Measurements from ENCODE around the gene TOMM5. TPM values are rescaled to one million over a fixed set of nuclear protein-coding genes. Genes with fewer than 3 reads are reported as not detected.
"Not testable (repeated sequence)": the region's sequence is repeated elsewhere in the genome, so short reads cannot be mapped to it uniquely, and the experiment has no call there.

TOMM5 gene
- total RNA-seq, 1 donor from 2014 or later = 175 TPM

DNA sequence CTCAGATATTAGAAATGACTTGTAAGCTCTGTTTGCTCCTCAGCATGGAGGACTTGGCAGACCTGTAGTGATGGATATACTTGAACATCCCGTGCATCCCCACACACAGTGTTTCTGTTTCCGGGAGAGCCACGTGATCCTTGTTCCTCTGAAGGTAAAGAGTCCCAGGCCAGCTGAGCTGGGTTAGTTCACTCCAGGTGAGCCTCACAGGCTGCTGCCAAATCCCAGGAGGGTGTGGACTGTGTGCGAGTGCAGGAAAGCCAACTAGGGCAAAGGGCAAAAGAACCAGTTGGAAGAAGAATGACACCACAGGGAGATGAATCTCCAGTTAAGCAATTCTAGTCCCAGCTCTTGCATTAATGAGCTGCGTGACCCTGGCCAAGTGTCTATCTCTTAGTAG, 10.4 kb upstream of the TOMM5 start:
- no peaks in the 10 kb centered on the region for H3K9me3 Mint-ChIP-seq
- peaks cover 38% of the 10 kb centered on the region for H3K27me3 Mint-ChIP-seq (ENCODE audit: insufficient read depth)
- no peak for DNase-seq (ENCODE audit: low spot score)
- intact Hi-C loops (cut with micrococcal nuclease) = no loop called here
- no peaks in the 10 kb centered on the region for H3K4me1 Mint-ChIP-seq (ENCODE audit: low read depth)
- H3K27ac Mint-ChIP-seq = no peak overlapping the region
- no peaks in the 10 kb centered on the region for H3K36me3 Mint-ChIP-seq (ENCODE audit: low read depth)
- H3K4me3 Mint-ChIP-seq = no peak overlapping the region

GRCh38 chr9:37602061-37602460, 9.7 kb upstream of the TOMM5 start:
- H3K4me3 Mint-ChIP-seq; H3K36me3 Mint-ChIP-seq (ENCODE audit: low read depth); DNase-seq (ENCODE audit: low spot score); intact Hi-C loops (cut with micrococcal nuclease); H3K27ac Mint-ChIP-seq; H3K9me3 Mint-ChIP-seq; H3K4me1 Mint-ChIP-seq (ENCODE audit: low read depth): not testable (repeated sequence)
- peaks cover 35% of the 10 kb centered on the region for H3K27me3 Mint-ChIP-seq (ENCODE audit: insufficient read depth)

- H3K4me3 Mint-ChIP-seq = no peak overlapping the region
- no peak overlapping the region for H3K27ac Mint-ChIP-seq
- DNase-seq (ENCODE audit: low spot score) = no peak
- H3K27me3 Mint-ChIP-seq (ENCODE audit: insufficient read depth) = peaks cover 17% of the 10 kb centered on the region
- peaks cover 3% of the 10 kb centered on the region for H3K36me3 Mint-ChIP-seq (ENCODE audit: low read depth)
- H3K9me3 Mint-ChIP-seq = no peaks in the 10 kb centered on the region
- H3K4me1 Mint-ChIP-seq (ENCODE audit: low read depth) = peaks cover 8% of the 10 kb centered on the region
- intact Hi-C loops (cut with micrococcal nuclease) = no loop called here
Observed at GRCh38 chr9:37596504-37596903, 4.1 kb upstream of the TOMM5 start.

GRCh38 chr9:37593883-37594448, 1.6 kb upstream of the TOMM5 start:
- DNase-seq (ENCODE audit: low spot score) = no peak
- no peak overlapping the region for H3K27ac Mint-ChIP-seq
- intact Hi-C loops (cut with micrococcal nuclease) = loop anchor here (1.0 to 2.0 kb wide), 2 partner anchors 17 to 179 kb away; partner anchors contain the start of gene FBXO10
- peaks cover 10% of the 10 kb centered on the region for H3K36me3 Mint-ChIP-seq (ENCODE audit: low read depth)
- H3K9me3 Mint-ChIP-seq = no peaks in the 10 kb centered on the region
- peaks cover 8% of the 10 kb centered on the region for H3K27me3 Mint-ChIP-seq (ENCODE audit: insufficient read depth)
- peak overlapping the region; percentile 56 for H3K4me3 Mint-ChIP-seq
- H3K4me1 Mint-ChIP-seq (ENCODE audit: low read depth) = peaks cover 24% of the 10 kb centered on the region

GRCh38 chr9:37587521-37587920, 4.9 kb downstream of the TOMM5 start:
- intact Hi-C loops (cut with micrococcal nuclease) = loop anchor here (10.0 kb wide), 1 partner anchor 477 kb away; the partner anchor contains the start of gene SHB
- H3K27me3 Mint-ChIP-seq (ENCODE audit: insufficient read depth) = no peaks in the 10 kb centered on the region
- no peaks in the 10 kb centered on the region for H3K9me3 Mint-ChIP-seq
- H3K36me3 Mint-ChIP-seq (ENCODE audit: low read depth) = peaks cover 52% of the 10 kb centered on the region
- no peak for DNase-seq (ENCODE audit: low spot score)
- H3K4me1 Mint-ChIP-seq (ENCODE audit: low read depth) = peaks cover 46% of the 10 kb centered on the region
- H3K4me3 Mint-ChIP-seq = no peak overlapping the region
- H3K27ac Mint-ChIP-seq = no peak overlapping the region

DNA sequence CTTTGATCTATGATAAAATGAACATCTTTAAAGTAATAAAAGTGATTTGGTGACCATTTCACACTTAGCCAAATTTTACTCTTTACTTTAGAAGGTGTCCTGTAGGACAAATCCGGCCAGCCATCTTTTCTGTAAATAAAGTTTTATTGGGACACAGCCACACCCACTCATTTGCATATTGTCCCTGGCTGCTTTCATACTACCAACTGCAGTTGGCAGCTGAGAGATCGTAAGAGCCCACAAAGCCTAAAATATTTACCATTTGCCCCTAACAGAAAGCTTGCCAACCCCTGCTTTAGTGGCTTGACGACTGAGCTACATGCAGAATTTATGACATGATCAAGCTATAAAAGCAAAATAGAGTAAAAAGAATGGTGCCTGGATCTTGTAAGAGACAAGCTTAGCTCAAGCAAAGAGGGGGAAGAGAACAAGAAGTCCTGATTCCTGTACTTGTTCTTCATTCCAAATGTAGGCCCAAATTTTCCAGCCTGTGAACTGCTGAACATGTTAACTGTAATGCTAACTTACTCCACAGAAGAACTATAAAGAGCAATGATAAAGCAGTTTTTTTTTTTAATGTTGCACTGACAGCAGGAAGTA, 8.8 kb downstream of the TOMM5 start:
- intact Hi-C loops (cut with micrococcal nuclease) = loop anchor here (10.0 kb wide), 1 partner anchor 481 kb away; the partner anchor contains the start of gene SHB
- no peak overlapping the region for H3K27ac Mint-ChIP-seq
- no peak for DNase-seq (ENCODE audit: low spot score)
- no peaks in the 10 kb centered on the region for H3K27me3 Mint-ChIP-seq (ENCODE audit: insufficient read depth)
- peaks cover 46% of the 10 kb centered on the region for H3K36me3 Mint-ChIP-seq (ENCODE audit: low read depth)
- H3K4me1 Mint-ChIP-seq (ENCODE audit: low read depth) = peaks cover 30% of the 10 kb centered on the region
- no peak overlapping the region for H3K4me3 Mint-ChIP-seq
- no peaks in the 10 kb centered on the region for H3K9me3 Mint-ChIP-seq

GRCh38 chr9:37582548-37583157, 9.7 kb downstream of the TOMM5 start:
- Mint-ChIP-seq H3K4me1 (ENCODE audit: low read depth) (peaks cover 25% of the 10 kb centered on the region), H3K9me3 (no peaks in the 10 kb centered on the region), H3K36me3 (ENCODE audit: low read depth) (peaks cover 42% of the 10 kb centered on the region), H3K27me3 (ENCODE audit: insufficient read depth) (no peaks in the 10 kb centered on the region), H3K4me3 (no peak overlapping the region), H3K27ac (no peak overlapping the region)
- DNase-seq (ENCODE audit: low spot score) = no peak
- intact Hi-C loops (cut with micrococcal nuclease) = loop anchor here (1.0 to 10.0 kb wide), 2 partner anchors 8 to 482 kb away; partner anchors contain the start of gene SHB

DNA sequence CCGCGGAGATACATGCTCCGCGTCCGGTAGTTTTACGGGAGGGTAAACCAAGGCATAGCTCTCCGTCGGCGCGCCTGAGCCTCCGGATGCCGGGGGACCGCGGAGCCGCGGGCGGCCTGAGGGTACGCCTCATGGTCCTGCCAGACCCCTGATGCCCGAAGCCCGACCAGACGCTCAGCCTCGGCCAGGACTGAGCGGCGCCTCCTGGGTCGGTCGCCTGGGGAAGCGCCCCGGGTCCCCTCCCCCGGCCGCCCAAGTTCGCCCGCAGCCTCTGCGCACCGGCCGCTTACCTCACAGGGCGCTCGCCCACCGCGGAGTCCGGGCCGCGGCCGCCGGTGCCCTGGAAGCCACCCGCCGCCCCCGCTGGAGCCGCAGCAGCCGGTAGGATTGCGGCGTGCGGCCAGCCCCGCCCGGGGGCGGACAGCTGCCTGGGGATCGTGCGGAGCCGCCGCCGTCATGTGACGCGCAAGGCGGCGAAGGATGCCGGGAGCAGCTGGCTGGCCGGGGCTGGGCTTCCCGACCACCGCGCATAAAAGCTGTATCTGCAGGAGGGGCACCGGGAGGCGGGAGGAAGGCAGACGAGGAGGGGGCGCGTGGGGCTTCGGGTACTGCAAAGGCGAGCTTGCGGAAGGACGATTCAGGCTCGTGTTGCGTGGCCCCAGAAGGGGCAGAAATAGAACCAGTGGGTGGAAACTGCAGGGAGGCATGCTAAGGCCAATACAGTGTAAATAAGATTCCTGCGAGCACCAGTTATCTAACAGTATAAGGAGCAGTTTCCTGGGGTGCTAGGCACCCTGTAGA, 16.3 kb downstream of the TOMM5 start, which contains the start of gene FBXO10:
FBXO10 (minus strand) TSS at position 460 of the 801 bp plus-strand sequence. CDS start 34,612 bp downstream, outside the sequence.
- H3K9me3 Mint-ChIP-seq = no peaks in the 10 kb centered on the region
- H3K36me3 Mint-ChIP-seq (ENCODE audit: low read depth) = peaks cover 7% of the 10 kb centered on the region
- peak within 1 kb of the TSS; percentile 68 for H3K27ac Mint-ChIP-seq
- DNase-seq (ENCODE audit: low spot score) = peak; percentile 55
- peaks cover 9% of the 10 kb centered on the region for H3K27me3 Mint-ChIP-seq (ENCODE audit: insufficient read depth)
- H3K4me1 Mint-ChIP-seq (ENCODE audit: low read depth) = peaks cover 31% of the 10 kb centered on the region
- peak within 1 kb of the TSS; percentile 81 for H3K4me3 Mint-ChIP-seq
- intact Hi-C loops (cut with micrococcal nuclease) = loop anchor here (2.0 kb wide), 1 partner anchor 17 kb away; the partner anchor contains the start of gene TOMM5

DNA sequence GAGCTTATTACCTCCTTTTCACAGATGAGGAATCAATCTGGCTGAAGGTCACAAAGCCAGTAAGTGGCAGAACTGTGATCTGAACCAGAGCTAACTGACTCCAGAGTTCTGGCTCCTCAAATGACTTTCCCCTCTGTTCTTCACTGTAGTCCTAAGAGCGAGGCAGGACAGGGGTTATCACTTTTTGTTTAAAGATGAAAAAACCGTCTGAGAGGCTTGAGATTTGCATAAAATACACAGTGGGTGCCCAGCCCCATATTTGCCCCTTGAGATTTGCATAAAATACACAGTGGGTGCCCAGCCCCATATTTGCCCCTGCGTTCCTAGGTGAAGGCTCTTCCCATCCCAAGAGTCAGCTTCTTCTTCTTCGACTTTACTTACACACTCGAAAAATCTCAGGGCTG, 16.9 kb downstream of the TOMM5 start:
- H3K9me3 Mint-ChIP-seq = no peaks in the 10 kb centered on the region
- no peak for DNase-seq (ENCODE audit: low spot score)
- peaks cover 7% of the 10 kb centered on the region for H3K36me3 Mint-ChIP-seq (ENCODE audit: low read depth)
- H3K4me3 Mint-ChIP-seq = peak overlapping the region; percentile 79
- intact Hi-C loops (cut with micrococcal nuclease) = no loop called here
- peaks cover 9% of the 10 kb centered on the region for H3K27me3 Mint-ChIP-seq (ENCODE audit: insufficient read depth)
- H3K27ac Mint-ChIP-seq = no peak overlapping the region
- H3K4me1 Mint-ChIP-seq (ENCODE audit: low read depth) = peaks cover 31% of the 10 kb centered on the region

DNA sequence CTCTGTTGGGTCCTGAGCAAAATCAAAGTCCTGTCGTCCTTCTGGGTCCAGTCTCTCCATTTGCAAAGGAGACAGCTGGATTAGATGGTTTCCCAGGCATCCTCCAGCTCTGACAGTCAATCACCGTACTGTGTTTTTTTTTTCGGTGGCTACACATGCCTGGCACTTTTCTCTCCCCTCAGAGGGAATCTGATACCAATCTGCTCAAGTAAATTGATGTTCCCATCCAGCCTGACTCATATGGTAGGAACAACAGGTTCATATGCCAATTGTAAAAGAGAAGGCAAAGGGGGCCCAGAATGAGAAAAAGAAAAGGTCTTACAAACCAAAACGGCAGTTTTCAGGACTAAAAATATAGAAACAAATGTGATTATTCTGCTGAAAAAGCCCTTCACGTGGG, 17.4 kb downstream of the TOMM5 start:
- Mint-ChIP-seq H3K36me3 (ENCODE audit: low read depth) (peaks cover 5% of the 10 kb centered on the region), H3K27me3 (ENCODE audit: insufficient read depth) (peaks cover 9% of the 10 kb centered on the region), H3K9me3 (no peaks in the 10 kb centered on the region), H3K4me1 (ENCODE audit: low read depth) (peaks cover 31% of the 10 kb centered on the region), H3K27ac (no peak overlapping the region), H3K4me3 (peak overlapping the region; percentile 79)
- no peak for DNase-seq (ENCODE audit: low spot score)
- intact Hi-C loops (cut with micrococcal nuclease) = no loop called here

DNA sequence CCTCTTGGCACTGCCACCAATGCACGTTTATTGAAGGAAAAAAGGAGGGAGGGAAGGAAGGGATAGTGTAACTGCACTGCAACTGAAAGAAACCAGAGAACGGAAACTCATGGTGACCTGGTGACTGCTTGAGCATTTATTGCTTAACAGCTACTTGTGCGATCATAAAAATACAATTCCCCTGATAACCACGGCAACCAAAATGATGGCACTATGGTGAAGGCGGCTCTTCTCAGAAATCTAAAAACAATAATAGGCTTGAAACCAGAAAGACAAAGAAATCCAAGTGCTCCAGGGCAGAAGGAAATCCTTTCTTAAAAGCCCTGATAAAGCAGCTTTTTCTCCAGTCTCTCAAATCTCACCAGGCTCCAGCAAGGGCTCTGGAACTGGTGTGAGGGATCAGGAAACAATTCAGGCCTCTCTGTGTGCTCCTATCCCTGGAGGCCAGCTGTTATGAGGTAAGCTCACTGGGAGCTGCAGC, 18.1 kb downstream of the TOMM5 start:
- no peak for DNase-seq (ENCODE audit: low spot score)
- Mint-ChIP-seq H3K9me3 (no peaks in the 10 kb centered on the region), H3K36me3 (ENCODE audit: low read depth) (peaks cover 5% of the 10 kb centered on the region), H3K4me1 (ENCODE audit: low read depth) (peaks cover 31% of the 10 kb centered on the region), H3K4me3 (peak overlapping the region; percentile 28), H3K27me3 (ENCODE audit: insufficient read depth) (peaks cover 9% of the 10 kb centered on the region), H3K27ac (no peak overlapping the region)
- intact Hi-C loops (cut with micrococcal nuclease) = no loop called here

- Mint-ChIP-seq H3K9me3 (no peaks in the 10 kb centered on the region), H3K27ac (no peak overlapping the region), H3K4me3 (no peak overlapping the region), H3K27me3 (ENCODE audit: insufficient read depth) (peaks cover 9% of the 10 kb centered on the region), H3K36me3 (ENCODE audit: low read depth) (peaks cover 1% of the 10 kb centered on the region), H3K4me1 (ENCODE audit: low read depth) (peaks cover 18% of the 10 kb centered on the region)
- intact Hi-C loops (cut with micrococcal nuclease) = no loop called here
- no peak for DNase-seq (ENCODE audit: low spot score)
Observed at GRCh38 chr9:37571282-37571681, 21.1 kb downstream of the TOMM5 start.
